DND-41 (cell line): ENCODE results near the gene RAPGEF1.

ENCODE experiments used
- ATAC-seq: fragments of 200-7000 bp; cut with Tn5 transposase; 3 replicates; pipeline ENCODE4 v1.9.1; 2021; ENCODE audit warnings: low read depth; ENCODE audit not compliant: insufficient read depth
- DNase-seq: peaks from one replicate; pipeline ENCODE4 v3.0.0-alpha.2; 2020
- H2AFZ ChIP-seq: 2 replicates; pipeline ENCODE4 v1.6.0; 2012; ENCODE audit warnings: low read depth, low read length
- H3K27ac ChIP-seq: 2 replicates; pipeline ENCODE4 v1.5.1; 2012; ENCODE audit warnings: low read length, inconsistent platforms
- H3K27me3 ChIP-seq: fragments of 200-600 bp; sonication (generic); 2 replicates; pipeline ENCODE4 v1.6.0; 2012; ENCODE audit warnings: low read length, mild to moderate bottlenecking, inconsistent platforms; ENCODE audit not compliant: insufficient read depth, poor library complexity
- H3K36me3 ChIP-seq: 2 replicates; pipeline ENCODE4 v1.5.1; 2012; ENCODE audit warnings: low read length, inconsistent platforms; ENCODE audit not compliant: insufficient read depth
- H3K4me1 ChIP-seq: 2 replicates; pipeline ENCODE4 v1.5.1; 2012; ENCODE audit warnings: mild to moderate bottlenecking, low read length; ENCODE audit not compliant: insufficient read depth
- H3K4me2 ChIP-seq: 2 replicates; pipeline ENCODE4 v1.6.0; 2012; ENCODE audit warnings: mild to moderate bottlenecking, moderate library complexity, low read length, inconsistent platforms; ENCODE audit not compliant: insufficient read depth
- H3K4me3 ChIP-seq, 2 experiments: fragments of 200-600 bp in 1 of 2; shearing (Covaris generic) in 1 of 2; 2 replicates each; pipeline ENCODE4 v1.5.1; 2012 to 2016; ENCODE audit warnings: inconsistent platforms in 2 of 2, low read length in 2 of 2, mild to moderate bottlenecking in 2 of 2, low read depth in 1 of 2, moderate library complexity in 1 of 2
- H3K79me2 ChIP-seq: 2 replicates; pipeline ENCODE4 v1.6.0; 2012; ENCODE audit warnings: low read length, inconsistent platforms; ENCODE audit not compliant: insufficient read depth
- H3K9ac ChIP-seq: 2 replicates; pipeline ENCODE4 v1.6.0; 2012; ENCODE audit warnings: low read depth, mild to moderate bottlenecking, inconsistent platforms, low read length, moderate library complexity
- H3K9me3 ChIP-seq: 2 replicates; pipeline ENCODE4 v1.5.1; 2012; ENCODE audit warnings: low read length, moderate library complexity, mild to moderate bottlenecking, inconsistent platforms; ENCODE audit not compliant: insufficient read depth, severe bottlenecking
- H4K20me1 ChIP-seq: 2 replicates; pipeline ENCODE4 v1.6.0; 2012; ENCODE audit warnings: low read length; ENCODE audit not compliant: insufficient read depth
- CTCF ChIP-seq: IDR thresholded peaks from 2 replicates; pipeline ENCODE4 v1.5.1; 2012; ENCODE audit warnings: borderline replicate concordance, low read length, moderate library complexity, mild to moderate bottlenecking; ENCODE audit not compliant: poor library complexity, severe bottlenecking; ENCODE audit errors: extremely low read depth
- EZH2 ChIP-seq: IDR thresholded peaks from 3 replicates; pipeline ENCODE4 v1.6.1; 2012; ENCODE audit warnings: borderline replicate concordance, low read depth, mild to moderate bottlenecking, moderate library complexity, low read length, inconsistent platforms; ENCODE audit not compliant: severe bottlenecking

The RAPGEF1 gene

GRCh38 chr9:131575946-131576853 is 163.7 kb downstream of the RAPGEF1 start:
- peaks cover 23% of the 10 kb centered on the region for H3K36me3 ChIP-seq
- H4K20me1 ChIP-seq = no peaks in the 10 kb centered on the region

GRCh38 chr9:131574730-131575640 is 164.9 kb downstream of the RAPGEF1 start:
- H3K9ac ChIP-seq = no peak overlapping the region
- no peaks in the 10 kb centered on the region for H3K27me3 ChIP-seq
- TF ChIP-seq EZH2 = no peak
- no peak for TF ChIP-seq CTCF
- H3K36me3 ChIP-seq = peaks cover 16% of the 10 kb centered on the region
- ATAC-seq = no peak
- H2AFZ ChIP-seq = no peak overlapping the region
- H3K9me3 ChIP-seq = no peaks in the 10 kb centered on the region
- H4K20me1 ChIP-seq = no peaks in the 10 kb centered on the region
- no peak overlapping the region for H3K27ac ChIP-seq
- no peak overlapping the region for H3K4me2 ChIP-seq
- no peak for DNase-seq
- no peak overlapping the region for H3K4me3 ChIP-seq
- no peaks in the 10 kb centered on the region for H3K79me2 ChIP-seq
- no peaks in the 10 kb centered on the region for H3K4me1 ChIP-seq

More at GRCh38 chr9:131575946-131576853, 163.7 kb downstream of the RAPGEF1 start:
- no peak for ATAC-seq
- TF ChIP-seq EZH2 (no peak), CTCF (no peak)
- no peak overlapping the region for H3K27ac ChIP-seq
- H3K9ac ChIP-seq = no peak overlapping the region
- no peaks in the 10 kb centered on the region for H3K4me1 ChIP-seq
- H3K4me2 ChIP-seq = no peak overlapping the region
- H3K9me3 ChIP-seq = no peaks in the 10 kb centered on the region
- no peaks in the 10 kb centered on the region for H3K27me3 ChIP-seq
- H3K4me3 ChIP-seq = no peak overlapping the region
- no peak for DNase-seq
- no peak overlapping the region for H2AFZ ChIP-seq
- no peaks in the 10 kb centered on the region for H3K79me2 ChIP-seq

- Histone ChIP-seq H4K20me1 (no peaks in the 10 kb centered on the region), H3K4me1 (no peaks in the 10 kb centered on the region), H3K36me3 (no peaks in the 10 kb centered on the region), H3K9ac (no peak overlapping the region), H3K27ac (no peak overlapping the region), H3K4me3 (no peak overlapping the region), H2AFZ (no peak overlapping the region), H3K79me2 (no peaks in the 10 kb centered on the region), H3K9me3 (no peaks in the 10 kb centered on the region), H3K27me3 (no peaks in the 10 kb centered on the region), H3K4me2 (no peak overlapping the region)
- no peak for TF ChIP-seq EZH2
- no peak for TF ChIP-seq CTCF
- DNase-seq (no peak), ATAC-seq (no peak)
Measured at GRCh38 chr9:131567910-131568309, 172.0 kb downstream of the RAPGEF1 start.
